ENCODE data around the gene HPRT1.

The HPRT1 gene

GRCh38 chrX:134543288-134543687, 83.3 kb downstream of the HPRT1 start:
- DNase-seq (ENCODE audit: low read depth), result no peak

GRCh38 chrX:134544135-134544512, 84.2 kb downstream of the HPRT1 start:
- no peak for DNase-seq (ENCODE audit: low read depth)

GRCh38 chrX:134544513-134545151, 84.7 kb downstream of the HPRT1 start:
- DNase-seq (ENCODE audit: low read depth), result no peak

DNA sequence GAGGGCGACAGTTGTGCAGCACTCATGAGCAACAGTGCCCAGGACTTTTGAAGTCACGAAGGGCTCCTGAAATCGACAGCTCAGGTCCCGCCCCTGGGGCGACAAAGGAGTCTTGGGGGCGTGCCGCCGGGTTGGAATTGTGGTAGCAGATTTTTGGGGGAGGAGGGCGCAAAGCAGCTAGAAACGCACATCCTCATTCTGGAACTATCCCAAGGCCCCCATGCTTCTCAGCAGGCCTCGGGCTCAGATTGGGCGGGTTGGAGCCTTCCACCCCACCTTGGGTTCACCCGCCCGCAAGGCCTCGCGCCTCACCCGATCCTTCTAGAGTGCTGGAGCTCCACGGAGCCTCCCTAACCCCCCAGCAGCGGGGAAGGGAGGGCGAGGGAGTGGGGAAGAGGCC, 85.5 kb downstream of the HPRT1 start:
- no peak for DNase-seq (ENCODE audit: low read depth)

- no peak for DNase-seq (ENCODE audit: low read depth)
These were observed 86.2 kb downstream of the HPRT1 start for GRCh38 chrX:134546187-134546586.

DNA sequence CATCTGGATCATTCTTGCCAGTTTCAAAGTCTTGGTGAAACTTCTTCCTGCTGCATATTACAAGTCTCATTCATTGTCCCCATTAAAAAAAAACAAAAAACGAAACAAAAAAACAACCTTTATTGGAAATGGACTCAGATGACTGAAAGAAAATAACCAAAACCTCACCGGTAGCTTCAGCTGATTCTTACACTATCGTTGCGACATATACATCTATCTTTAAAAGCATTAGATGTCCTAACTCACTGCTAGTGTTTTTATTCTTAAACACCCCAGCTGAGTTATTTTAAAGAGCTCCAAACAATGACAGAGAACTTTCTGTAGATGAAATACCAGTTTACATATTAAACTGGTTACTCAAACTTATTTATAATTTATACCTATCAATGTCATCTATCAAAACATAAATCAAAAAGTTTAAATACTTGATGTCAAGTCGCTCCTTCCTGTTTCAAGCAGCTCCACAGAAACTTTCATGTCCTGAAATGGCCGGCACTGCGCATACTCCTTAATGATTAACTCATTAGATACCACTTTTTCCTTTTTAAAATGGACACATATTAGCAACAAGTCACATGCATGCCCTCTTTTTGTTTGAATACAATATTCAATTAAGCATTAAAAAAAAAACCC, 87.2 kb downstream of the HPRT1 start:
- DNase-seq (ENCODE audit: low read depth), result no peak

GRCh38 chrX:134548257-134549201, 88.6 kb downstream of the HPRT1 start:
- no peak for DNase-seq (ENCODE audit: low read depth)

Data from GM04504 (cell line).